B cell (primary cell): Measurements from ENCODE around the gene FGFR2. TPM values are rescaled to one million over a fixed set of nuclear protein-coding genes. Genes with fewer than 3 reads are reported as not detected.

Source experiments
- ATAC-seq: fragments of 200-7000 bp; cut with Tn5 transposase; one replicate; pipeline ENCODE4 v1.10.0; 2021; ENCODE audit warnings: low read depth, mild to moderate bottlenecking, moderate number of reproducible peaks, moderate library complexity
- CTCF ChIA-PET: fragments of 350-600 bp; sonication (Branson Sonifier 250); formaldehyde crosslinking; loops from one replicate; lab custom pipeline; 2021; ENCODE audit warnings: antibody characterized with exemption, inconsistent platforms; lab: Charles Lee
- POLR2A ChIA-PET: fragments of 350-600 bp; sonication (Branson Sonifier 250); formaldehyde crosslinking; loops from one replicate; lab custom pipeline; 2021; ENCODE audit warnings: antibody characterized with exemption; lab: Charles Lee
- DNase-seq: peaks from one replicate; pipeline ENCODE4 v3.0.0; 2013
- H2AFZ ChIP-seq: 2 replicates; pipeline ENCODE4 v1.6.1; 2012; ENCODE audit warnings: mild to moderate bottlenecking, low read depth, low read length; ENCODE audit not compliant: insufficient read depth, poor library complexity, severe bottlenecking
- H3K27ac ChIP-seq, 2 donors: 1 replicate in 1 of 2; 2 replicates in 1 of 2; pipeline ENCODE4 v1.5.1; 2012 to 2013; ENCODE audit warnings: low read length in 2 of 2, mild to moderate bottlenecking in 2 of 2, moderate library complexity in 1 of 2
- H3K27me3 ChIP-seq, 4 experiments: fragments of 200-600 bp in 1 of 4; sonication (generic) in 1 of 4; replicated peaks in 1 of 4; 1 replicate in 2 of 4; 2 replicates in 2 of 4; pipeline versions ENCODE4 v1.6.1 to v1.7.0; 2013 to 2016; ENCODE audit warnings: low read length in 3 of 4, mild to moderate bottlenecking in 2 of 4, mixed read lengths in 1 of 4, moderate library complexity in 1 of 4; ENCODE audit not compliant: insufficient read depth in 4 of 4, control insufficient read depth in 3 of 4; ENCODE audit errors: control extremely low read depth in 1 of 4
- H3K36me3 ChIP-seq, 2 experiments: replicated peaks in 1 of 2; 1 replicate in 1 of 2; 2 replicates in 1 of 2; pipeline versions ENCODE4 v1.6.1 to v1.7.1; 2013; ENCODE audit warnings: low read length in 1 of 2; ENCODE audit not compliant: insufficient read depth in 2 of 2, control insufficient read depth in 1 of 2; ENCODE audit errors: control extremely low read depth in 1 of 2, extremely low read depth in 1 of 2
- H3K4me1 ChIP-seq, 2 donors: fragments of 200-600 bp in 1 of 2; sonication (generic) in 1 of 2; 1 replicate in 1 of 2; 2 replicates in 1 of 2; pipeline versions ENCODE4 v1.5.1 to v1.6.1; 2013 to 2017; ENCODE audit warnings: low read length in 2 of 2; ENCODE audit not compliant: control insufficient read depth in 2 of 2, insufficient read depth in 2 of 2
- H3K4me2 ChIP-seq: replicated peaks from 2 replicates; pipeline ENCODE3; 2012; ENCODE audit warnings: mild to moderate bottlenecking, low read depth, low read length; ENCODE audit not compliant: poor library complexity, severe bottlenecking
- H3K4me3 ChIP-seq, 5 experiments: fragments of 200-600 bp in 1 of 5; sonication (generic) in 1 of 5; 1 replicate in 3 of 5; 2 replicates in 2 of 5; pipeline versions ENCODE4 v1.5.1 to v1.7.0; 2011 to 2016; ENCODE audit warnings: low read length in 4 of 5, mild to moderate bottlenecking in 4 of 5, low read depth in 2 of 5, control low read depth in 1 of 5, moderate library complexity in 1 of 5; ENCODE audit not compliant: insufficient read depth in 1 of 5; ENCODE audit errors: control extremely low read depth in 1 of 5, extremely low read depth in 1 of 5
- H3K79me2 ChIP-seq: fragments of 200-600 bp; sonication (generic); one replicate; pipeline ENCODE4 v1.6.0; 2016; ENCODE audit warnings: low read length; ENCODE audit not compliant: control insufficient read depth, insufficient read depth
- H3K9ac ChIP-seq: fragments of 200-600 bp; sonication (generic); 2 replicates; pipeline ENCODE4 v1.6.1; 2017; ENCODE audit warnings: mild to moderate bottlenecking, low read length, moderate library complexity
- H3K9me3 ChIP-seq, 3 donors: one replicate each; pipeline versions ENCODE4 v1.6.1 to v1.7.1; 2013; ENCODE audit warnings: low read length in 2 of 3; ENCODE audit not compliant: control insufficient read depth in 2 of 3, insufficient read depth in 1 of 3; ENCODE audit errors: control extremely low read depth in 1 of 3
- H4K20me1 ChIP-seq: 2 replicates; pipeline ENCODE4 v1.6.0; 2012; ENCODE audit warnings: mild to moderate bottlenecking, low read length; ENCODE audit not compliant: insufficient read depth, control insufficient read depth, poor library complexity, severe bottlenecking
- H3K27ac Mint-ChIP-seq: one replicate; pipeline ENCODE4 v1.8.0; 2021; ENCODE audit warnings: mixed read lengths
- H3K27me3 Mint-ChIP-seq: one replicate; pipeline ENCODE4 v1.8.0; 2021; ENCODE audit warnings: mixed read lengths
- H3K4me1 Mint-ChIP-seq: one replicate; pipeline ENCODE4 v1.8.0; 2021; ENCODE audit warnings: mixed read lengths
- H3K4me3 Mint-ChIP-seq: one replicate; pipeline ENCODE4 v1.8.0; 2021; ENCODE audit warnings: mixed read lengths
- H3K9me3 Mint-ChIP-seq: one replicate; pipeline ENCODE4 v1.8.0; 2022; ENCODE audit warnings: mixed read lengths; ENCODE audit not compliant: insufficient read depth
- CTCF ChIP-seq: fragments of 200-600 bp; IDR thresholded peaks from one replicate; pipeline ENCODE4 v1.8.0; 2022; ENCODE audit warnings: antibody characterized with exemption, mild to moderate bottlenecking
- EZH2 ChIP-seq: IDR thresholded peaks from 2 replicates; pipeline ENCODE4 v1.6.1; 2012; ENCODE audit warnings: borderline replicate concordance, low read depth, mild to moderate bottlenecking, moderate library complexity, low read length; ENCODE audit not compliant: insufficient read depth, poor library complexity, severe bottlenecking
- WGBS: methylation state at CpG from one replicate; pipeline ENCODE4 v1.1.5; 2013; ENCODE audit warnings: missing lambda C conversion rate; ENCODE audit not compliant: insufficient coverage; 5-methylcytosine and 5-hydroxymethylcytosine counted together
- intact Hi-C: fragments of 100-400 bp; cut with micrococcal nuclease; formaldehyde crosslinking; loops from one replicate; pipeline ENCODE4 v1.10.0; 2022
- polyA plus RNA-seq: library from polyadenylated mRNA; depleted of rRNA; stranded (reverse); fragments of >200 nt; gene quantifications from 2 replicates; pipeline ENCODE4 v1.2.3, GENCODE V29; 2012
- total RNA-seq, 2 donors: library from RNA; stranded (reverse); fragments of 120-200 nt in 1 of 2; gene quantifications; 1 replicate in 1 of 2; 2 replicates in 1 of 2; pipeline versions ENCODE4 v1.2.3 to v1.2.4, GENCODE V29; 2013 to 2022

Gene FGFR2
- total and polyA plus RNA-seq, 2 donors (not counting 1 experiment from before 2014, with no cell fraction given): not detected

- ATAC-seq: no peak
- no peak for DNase-seq
- Histone ChIP-seq H3K9me3 (peaks cover 0 to 7% (median 3%) of the 10 kb centered on the region in 3 donors), H3K4me3 (no peak overlapping the region), H2AFZ (no peak overlapping the region), H3K79me2 (no peaks in the 10 kb centered on the region), H4K20me1 (no peaks in the 10 kb centered on the region), H3K4me1 (no peaks in the 10 kb centered on the region), H3K36me3 (no peaks in the 10 kb centered on the region), H3K4me2 (no peak overlapping the region), H3K9ac (no peak overlapping the region), H3K27me3 (no peaks in the 10 kb centered on the region), H3K27ac (no peak overlapping the region)
- ChIA-PET CTCF (no interaction called here), POLR2A (no interaction called here)
- intact Hi-C loops: no loop called here
- no peaks in the 10 kb centered on the region for H3K4me1 Mint-ChIP-seq
- no CpG with 5 or more reads among the region's 1 CpG for WGBS
- H3K27ac Mint-ChIP-seq: no peak overlapping the region
- H3K9me3 Mint-ChIP-seq: peaks cover 2% of the 10 kb centered on the region
- H3K4me3 Mint-ChIP-seq: no peak overlapping the region
- TF ChIP-seq EZH2 (no peak), CTCF (no peak)
- peaks cover 4% of the 10 kb centered on the region for H3K27me3 Mint-ChIP-seq
Measured at GRCh38 chr10:121637437-121637836, 39.2 kb upstream of the FGFR2 start.

- no peaks in the 10 kb centered on the region for H3K36me3 ChIP-seq
- no peaks in the 10 kb centered on the region for H4K20me1 ChIP-seq
- peaks cover 0 to 5% (median 3%) of the 10 kb centered on the region in 3 donors for H3K9me3 ChIP-seq
- Mint-ChIP-seq H3K27me3 (peaks cover 4% of the 10 kb centered on the region), H3K4me3 (no peak overlapping the region), H3K27ac (no peak overlapping the region), H3K9me3 (peaks cover 2% of the 10 kb centered on the region), H3K4me1 (no peaks in the 10 kb centered on the region)
- no peak overlapping the region for H3K4me2 ChIP-seq
- H3K27me3 ChIP-seq: no peaks in the 10 kb centered on the region
- H3K9ac ChIP-seq: no peak overlapping the region
- intact Hi-C loops: no loop called here
- no peaks in the 10 kb centered on the region for H3K79me2 ChIP-seq
- DNase-seq: no peak
- CTCF ChIA-PET: no interaction called here
- no peak overlapping the region for H2AFZ ChIP-seq
- POLR2A ChIA-PET: no interaction called here
- no peaks in the 10 kb centered on the region for H3K4me1 ChIP-seq
- ATAC-seq: no peak
- H3K27ac ChIP-seq: no peak overlapping the region
- no peak overlapping the region for H3K4me3 ChIP-seq
- TF ChIP-seq EZH2 (no peak), CTCF (no peak)
- 91% methylated on average over 5 of the region's 5 CpGs for WGBS
Measured at GRCh38 chr10:121633056-121633455, 34.8 kb upstream of the FGFR2 start.
